Fibroblast of skin of scalp (primary cell): ENCODE data around the gene FOXP2.
"Not testable (repeated sequence)": the region's sequence is repeated elsewhere in the genome, so short reads cannot be mapped to it uniquely, and the experiment has no call there.

ENCODE experiments used
- DNase-seq: peaks from one replicate; pipeline ENCODE4 v3.0.0-alpha.2; 2013

The FOXP2 gene

DNA sequence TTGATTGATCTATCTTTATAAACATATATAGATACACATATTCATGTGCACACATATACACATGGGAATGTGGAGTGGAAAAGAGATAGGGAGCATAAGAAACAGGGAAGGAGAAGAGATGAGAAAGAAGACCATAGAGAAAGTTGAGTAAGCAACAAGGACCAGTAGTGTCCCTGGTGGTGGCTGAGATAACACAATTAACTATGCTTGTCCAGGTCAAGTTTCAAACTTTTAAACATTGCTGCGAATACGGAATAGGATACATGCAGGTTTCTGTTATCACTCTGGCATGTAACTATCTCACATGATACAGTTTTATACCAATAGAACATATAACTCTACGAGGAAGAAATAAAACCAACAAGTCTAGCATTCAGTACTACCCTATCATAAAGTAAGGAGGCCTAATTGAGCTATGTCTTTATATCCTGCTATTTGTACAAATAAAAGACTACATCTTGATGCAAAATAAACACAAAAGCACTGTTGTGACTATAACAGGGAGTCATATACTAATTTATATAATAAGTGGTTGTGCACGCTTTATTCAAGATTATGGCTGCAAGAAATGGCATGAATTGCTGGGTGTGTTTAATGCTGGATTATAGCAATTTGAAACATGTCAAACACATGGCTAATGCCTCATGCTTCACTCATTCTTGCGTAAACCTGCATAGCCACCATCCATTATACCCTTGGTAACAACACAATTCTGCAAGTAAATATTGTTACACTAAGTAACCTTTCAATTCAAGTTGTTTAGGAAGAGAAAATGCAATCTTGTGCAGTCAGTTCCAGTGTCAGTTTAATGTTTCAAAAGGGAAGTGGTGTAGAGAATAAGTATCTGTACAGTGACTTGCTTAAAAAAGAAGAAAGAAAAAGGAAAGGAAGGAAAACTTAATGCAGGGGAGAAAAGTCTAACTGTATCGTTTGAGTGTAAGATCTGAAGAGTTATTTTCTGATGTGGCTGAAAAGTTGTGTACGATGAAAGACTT lies 8.2 kb downstream of the FOXP2 start:
- DNase-seq = no peak

DNA sequence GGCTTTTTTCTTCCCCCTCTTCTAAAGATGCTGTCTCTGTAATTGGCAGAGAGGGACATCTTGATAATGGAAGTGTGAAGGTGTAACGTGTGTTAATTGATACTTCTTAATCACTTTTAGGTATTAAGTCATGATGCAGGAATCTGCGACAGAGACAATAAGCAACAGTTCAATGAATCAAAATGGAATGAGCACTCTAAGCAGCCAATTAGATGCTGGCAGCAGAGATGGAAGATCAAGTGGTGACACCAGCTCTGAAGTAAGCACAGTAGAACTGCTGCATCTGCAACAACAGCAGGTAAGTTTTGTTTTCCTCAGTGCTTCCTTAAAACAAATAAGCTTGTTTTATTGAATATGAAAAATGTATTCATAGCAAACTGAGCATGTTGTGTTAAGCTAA lies 11.8 kb downstream of the FOXP2 start:
- no peak for DNase-seq

DNA sequence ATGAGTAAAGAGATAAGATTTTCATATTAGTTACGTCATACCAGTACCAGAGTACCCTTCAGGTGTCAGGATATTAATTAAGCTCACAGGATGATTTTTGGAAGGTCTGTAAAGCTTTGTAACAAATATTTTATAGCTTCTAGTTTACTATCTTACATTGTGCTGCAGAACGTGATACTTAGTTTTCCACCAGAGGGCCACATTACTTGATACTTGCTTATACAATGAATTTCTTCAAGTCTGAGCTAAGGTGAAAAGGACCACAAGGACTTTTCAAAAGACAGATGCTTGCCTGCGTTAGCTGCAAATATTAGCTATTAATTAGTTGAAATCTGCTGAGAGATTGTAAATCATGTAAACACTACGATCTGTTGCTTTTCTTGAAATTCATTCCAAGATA lies 12.2 kb downstream of the FOXP2 start:
- peak; percentile 29 for DNase-seq

DNA sequence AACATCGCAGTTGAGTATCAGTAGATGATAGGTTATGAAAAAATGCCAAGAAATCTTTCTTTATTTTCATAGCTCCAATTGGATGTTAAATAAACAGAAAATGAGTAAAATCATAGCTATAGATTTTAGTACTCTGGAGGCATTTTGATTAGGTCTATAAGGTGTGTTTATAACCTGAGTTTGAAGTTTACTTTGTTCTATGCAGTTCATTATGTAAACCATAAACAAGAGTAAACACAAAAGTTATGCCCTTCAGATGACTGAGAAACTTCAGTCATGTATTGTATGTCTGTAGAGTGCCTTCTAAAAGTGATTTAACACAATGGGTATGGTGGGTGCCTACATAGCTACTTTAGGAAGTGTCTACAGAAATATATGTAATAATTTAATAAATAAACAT lies 13.6 kb downstream of the FOXP2 start:
- DNase-seq = no peak

DNA sequence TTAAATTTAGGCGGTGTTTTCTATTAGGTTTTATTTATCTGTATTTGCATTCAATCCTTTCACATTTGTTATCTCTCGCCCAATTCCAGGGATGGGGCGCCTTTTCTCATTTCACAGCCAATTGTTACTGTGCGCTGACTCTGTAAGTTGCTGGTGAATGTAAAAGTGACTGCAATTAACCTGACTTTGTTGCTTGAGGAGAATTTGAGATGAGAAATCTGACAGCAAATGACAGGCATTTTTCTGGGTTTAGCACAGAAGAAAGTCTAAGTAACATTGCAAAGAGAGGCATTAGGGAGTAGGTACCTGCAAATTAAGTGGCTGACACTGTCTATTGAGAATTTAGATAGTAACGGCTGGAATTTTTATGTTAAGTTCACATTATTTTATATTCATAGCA lies 16.6 kb downstream of the FOXP2 start:
- DNase-seq = no peak

DNA sequence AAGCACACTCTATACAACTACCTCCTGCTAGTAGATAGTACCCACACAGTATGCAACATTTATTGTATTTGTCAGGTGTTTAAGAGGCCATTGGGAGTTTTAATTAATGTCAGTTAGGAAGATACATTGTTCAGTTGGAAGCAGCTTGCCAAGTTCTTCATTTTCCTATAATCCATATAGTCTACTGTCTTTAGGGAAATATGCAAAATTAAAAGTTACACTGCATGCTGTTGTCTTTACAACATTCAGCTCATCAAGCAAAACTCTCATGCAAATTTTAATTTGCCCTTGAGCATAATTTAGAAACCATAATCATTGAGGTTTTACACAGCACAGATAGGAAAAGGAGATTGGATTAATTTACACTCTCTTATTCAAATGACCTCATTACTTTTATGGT lies 17.4 kb downstream of the FOXP2 start:
- DNase-seq = no peak

DNA sequence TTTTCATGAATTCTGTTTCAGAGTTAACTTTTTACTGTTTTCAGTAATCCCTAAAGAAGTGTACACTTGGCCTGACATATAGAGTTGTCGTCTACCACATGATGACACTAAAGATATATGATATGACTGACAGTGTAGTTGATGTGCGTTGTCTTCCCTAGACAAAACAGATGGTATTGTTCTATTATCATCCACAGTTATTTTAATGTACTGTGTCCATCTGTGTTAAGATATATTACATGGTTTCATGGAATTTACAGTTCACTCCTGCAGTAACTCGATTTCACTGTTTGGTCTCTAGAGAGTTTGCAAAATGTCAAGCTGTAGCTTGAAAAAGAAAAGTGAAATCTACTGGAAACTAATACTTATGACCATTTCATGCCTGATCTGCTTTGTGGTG lies 18.1 kb downstream of the FOXP2 start:
- DNase-seq = no peak

DNA sequence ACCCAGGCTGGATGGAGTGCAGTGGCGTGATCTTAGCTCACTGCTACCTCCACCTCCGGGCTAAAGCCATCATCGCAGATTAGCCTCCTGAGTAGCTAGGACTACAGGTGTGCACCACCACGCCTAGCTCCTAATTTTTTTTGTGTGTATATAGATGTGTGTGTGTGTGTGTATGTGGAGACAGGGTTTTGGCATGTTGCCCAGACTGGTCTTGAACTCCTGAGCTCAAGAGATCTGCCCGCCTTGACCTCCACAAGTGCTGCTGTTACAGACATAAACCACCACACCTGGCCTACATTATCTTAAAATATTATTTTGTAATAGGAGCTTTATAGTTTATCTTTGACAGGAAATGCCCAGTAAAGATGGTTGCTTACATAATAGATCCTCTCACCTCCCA lies 25.0 kb downstream of the FOXP2 start:
- DNase-seq = no peak

DNA sequence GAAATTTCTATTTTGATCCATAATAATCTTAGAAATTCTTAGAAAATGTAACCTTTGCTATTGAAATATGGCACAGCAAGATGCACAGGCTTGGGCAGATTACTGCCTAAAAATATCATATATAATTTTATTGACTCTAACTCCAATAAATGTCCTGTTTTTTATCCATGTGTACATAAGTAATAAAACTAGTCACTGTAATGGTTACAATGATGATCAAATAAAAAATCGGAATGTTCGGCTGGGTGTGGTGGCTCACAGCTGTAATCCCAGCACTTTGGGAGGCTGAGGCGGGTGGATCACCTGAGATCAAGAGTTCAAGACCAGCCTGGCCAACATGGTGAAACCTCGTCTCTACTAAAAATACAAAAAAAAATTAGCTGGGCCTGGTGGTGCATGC lies 26.3 kb downstream of the FOXP2 start:
- DNase-seq = not testable (repeated sequence)

DNA sequence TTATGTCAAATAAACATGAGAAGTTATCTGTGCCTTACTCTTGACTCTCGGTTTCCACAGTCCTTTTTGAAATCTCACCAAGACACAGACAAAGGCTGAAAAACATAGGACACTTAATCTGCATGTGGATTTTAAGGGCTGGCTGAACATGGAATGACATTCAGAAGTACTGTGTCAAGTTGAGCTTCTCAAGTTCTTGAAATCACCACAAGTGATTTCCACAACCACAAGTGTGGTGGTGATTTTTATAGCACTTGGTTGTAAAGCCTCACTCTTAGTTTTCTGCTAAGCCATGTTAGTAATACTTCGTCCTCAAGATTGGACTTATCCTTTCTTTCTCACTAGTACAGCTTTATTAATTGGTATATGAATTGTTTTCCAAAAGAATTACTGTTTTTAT lies 29.6 kb downstream of the FOXP2 start:
- no peak for DNase-seq

DNA sequence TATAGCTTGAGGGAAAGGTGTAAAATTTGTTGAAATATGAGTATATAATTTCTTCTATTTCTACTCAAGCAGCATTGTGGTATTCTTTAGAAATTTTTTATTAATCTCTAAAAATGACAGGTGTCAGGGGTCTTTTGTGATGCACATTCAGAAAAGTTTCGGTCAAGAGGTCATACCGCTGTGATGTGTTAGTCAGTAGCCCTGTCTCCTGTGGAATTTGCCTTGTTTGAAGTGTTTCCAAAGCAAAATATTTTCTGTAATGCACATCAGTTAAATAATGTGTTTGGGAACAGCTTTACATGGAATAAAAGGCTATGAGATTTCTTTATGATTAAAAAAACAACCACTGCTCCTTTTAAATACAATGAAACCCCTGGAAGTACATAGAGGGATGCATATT lies 35.8 kb downstream of the FOXP2 start:
- DNase-seq = no peak

DNA sequence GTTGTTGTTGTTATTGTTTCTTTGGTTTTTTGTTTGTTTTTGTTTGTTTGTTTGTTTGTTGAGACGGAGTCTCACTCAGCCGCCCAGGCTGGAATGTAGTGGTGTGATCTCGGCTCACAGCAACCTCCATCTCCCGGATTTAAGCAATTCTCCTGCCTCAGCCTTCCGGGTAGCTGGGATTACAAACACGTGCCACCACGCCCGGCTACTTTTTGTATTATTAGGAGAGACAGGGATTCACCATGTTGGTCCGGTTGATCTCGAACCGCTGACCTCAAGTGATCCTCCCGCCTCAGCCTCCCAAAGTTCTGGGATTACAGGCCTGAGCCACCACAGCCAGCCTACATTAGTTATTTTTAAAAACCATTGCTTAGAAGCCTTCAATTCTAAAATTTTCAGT lies 45.0 kb downstream of the FOXP2 start:
- DNase-seq = no peak

DNA sequence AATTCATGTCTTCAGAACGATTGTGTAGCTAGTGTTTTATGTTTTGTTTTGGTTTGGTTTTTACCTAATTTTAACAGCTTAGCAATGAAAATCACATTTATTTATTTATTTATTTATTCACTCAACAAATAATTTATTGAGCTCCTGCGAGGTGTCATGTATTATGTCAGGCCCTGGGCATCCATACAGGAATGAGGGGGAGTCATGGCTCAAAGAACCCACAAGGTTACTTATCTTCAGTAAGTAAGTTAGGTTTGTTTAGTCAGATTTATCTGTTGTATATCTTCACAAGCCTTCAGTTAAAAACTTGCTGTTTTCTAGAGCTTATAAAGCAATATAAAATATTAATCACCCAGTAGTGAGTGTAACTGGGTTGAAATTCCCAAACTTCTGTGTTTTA lies 45.4 kb downstream of the FOXP2 start:
- DNase-seq = no peak

DNA sequence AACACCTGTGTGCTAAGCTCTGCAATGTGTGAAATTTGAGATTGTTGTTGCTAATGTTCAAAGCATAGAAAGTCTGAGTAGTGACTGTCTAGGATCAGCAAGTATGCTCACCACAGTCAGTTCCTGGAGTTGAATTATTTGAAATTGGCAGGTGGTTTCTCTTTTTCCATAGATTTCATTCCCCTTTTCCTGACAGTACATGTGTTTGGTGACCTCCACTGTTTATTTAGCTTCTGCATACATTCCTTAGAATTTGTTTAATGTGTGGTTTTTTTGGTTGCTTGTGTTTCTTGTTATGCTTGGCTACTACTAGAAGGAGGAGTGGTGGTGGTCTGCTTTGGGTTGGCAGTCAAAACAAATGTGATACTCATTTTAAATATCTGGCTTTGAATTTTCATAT lies 52.3 kb downstream of the FOXP2 start:
- peak; percentile 34 for DNase-seq

DNA sequence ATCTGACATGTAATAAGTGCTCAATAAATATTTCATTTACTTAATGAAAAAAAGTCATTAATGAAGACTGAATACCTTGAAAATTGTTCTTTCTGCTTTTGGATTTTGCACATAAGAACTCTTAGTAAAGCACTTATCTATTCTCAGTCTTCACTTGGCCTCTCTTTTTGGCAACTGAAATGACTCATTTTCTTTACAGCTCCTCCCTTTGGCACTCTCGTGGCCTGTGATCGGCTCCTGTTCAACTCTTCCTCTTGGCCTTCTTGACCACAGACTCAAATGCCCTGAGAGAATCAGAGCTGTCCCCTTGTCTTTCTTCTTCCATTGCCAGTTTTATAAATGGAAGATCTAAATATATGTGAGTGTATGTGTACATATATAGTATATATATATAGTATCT lies 54.2 kb downstream of the FOXP2 start:
- DNase-seq = no peak

DNA sequence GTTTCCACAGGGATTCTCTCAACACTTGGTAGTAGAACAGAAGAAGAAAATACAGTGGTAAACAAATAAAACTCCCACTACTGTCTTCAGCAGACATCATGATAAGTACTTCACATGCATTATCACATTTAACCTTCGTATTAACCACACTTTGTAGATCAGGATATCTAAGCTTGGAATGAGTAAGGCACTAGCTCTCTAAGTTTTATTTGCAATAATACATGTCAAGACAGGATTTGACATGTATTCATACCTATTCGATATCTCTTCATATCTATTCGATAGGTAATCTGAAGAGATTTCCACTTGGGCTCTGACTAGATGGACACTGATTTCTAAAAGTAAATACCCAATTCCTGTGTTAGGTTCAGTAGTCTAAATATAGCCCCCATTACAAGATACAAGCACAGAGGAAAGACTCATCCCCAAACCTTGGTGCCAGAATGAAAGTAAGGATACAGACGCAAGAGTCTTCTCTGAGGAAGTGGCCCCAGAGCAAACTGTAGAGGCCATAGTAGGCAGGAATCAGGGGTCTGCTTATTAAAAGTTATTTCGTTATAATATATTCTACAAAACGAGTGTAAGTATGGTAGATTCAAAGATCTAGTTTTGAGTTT lies 58.4 kb downstream of the FOXP2 start:
- DNase-seq = no peak

DNA sequence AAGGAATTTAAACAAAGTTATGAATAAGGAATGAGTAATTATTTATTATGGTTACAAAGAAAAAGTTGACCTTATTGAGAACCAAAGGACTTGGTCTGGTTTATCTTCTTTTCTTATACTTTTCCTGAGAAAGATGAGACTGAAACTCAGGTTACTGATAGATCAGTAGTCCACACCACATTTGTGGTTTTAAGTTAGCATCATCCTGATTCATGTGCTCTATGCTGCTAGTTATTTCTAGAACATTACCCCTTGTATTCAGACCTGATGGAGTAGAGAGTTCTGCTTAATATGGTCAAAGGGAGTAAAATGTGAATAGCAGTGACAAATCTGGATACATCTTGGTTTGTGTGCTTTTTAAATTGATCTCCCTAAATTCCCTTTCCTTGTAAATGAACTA lies 63.8 kb downstream of the FOXP2 start:
- no peak for DNase-seq

DNA sequence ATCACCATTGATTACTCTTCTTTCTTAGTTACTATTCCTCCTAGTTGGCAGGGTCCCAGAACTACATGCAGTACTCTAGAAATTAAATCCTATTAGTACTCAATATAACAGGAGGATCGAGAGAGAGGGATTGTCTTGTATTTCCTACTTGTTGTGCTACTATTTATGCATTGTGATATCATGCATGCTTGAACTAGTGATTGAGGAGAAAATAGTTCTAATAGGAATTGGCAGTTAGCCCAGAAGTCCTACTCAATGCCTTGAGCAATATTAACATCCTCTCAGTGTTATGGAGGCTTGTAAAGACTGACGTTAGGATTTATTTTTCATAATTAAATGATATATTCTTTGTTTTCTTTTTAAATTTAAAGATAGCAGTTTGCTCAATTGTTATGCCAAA lies 67.4 kb downstream of the FOXP2 start:
- DNase-seq = peak; percentile 17

DNA sequence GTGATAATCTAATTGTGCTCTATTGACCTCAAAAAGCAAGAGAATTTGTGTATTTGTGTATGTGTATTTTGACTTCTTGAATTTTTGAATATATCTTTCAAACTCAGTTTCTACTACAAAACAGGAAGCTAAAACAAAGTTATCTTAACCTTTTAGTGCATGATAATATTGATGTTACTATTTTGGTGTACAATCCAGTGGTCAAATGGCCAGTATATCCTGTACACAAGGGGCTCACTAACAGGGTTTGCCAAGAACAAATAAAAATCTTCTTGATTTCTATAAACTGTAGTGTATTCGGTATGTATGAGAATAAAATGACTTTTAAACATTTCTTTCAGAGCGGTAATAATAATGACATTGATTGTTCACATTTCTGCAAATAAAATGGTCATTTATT lies 69.6 kb downstream of the FOXP2 start:
- DNase-seq = no peak

DNA sequence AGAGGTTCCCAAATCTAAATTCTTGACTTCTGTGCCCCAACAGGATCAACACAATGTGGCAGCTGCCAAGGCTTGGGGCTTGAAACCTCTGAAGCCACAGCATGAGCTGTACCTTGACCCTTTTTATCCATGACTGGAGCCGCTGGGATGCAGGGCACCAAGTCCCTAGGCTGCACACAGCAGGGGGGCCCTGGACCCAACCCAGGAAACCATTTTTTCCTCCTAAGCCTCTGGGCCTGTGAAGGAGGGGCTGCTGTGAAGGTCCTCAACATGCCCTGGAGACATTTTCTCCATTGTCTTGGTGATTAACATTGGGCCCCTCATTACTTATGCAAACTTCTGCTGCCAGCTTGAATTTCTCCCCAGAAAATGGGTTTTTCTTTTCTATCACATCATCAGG lies 72.6 kb downstream of the FOXP2 start:
- DNase-seq = no peak

DNA sequence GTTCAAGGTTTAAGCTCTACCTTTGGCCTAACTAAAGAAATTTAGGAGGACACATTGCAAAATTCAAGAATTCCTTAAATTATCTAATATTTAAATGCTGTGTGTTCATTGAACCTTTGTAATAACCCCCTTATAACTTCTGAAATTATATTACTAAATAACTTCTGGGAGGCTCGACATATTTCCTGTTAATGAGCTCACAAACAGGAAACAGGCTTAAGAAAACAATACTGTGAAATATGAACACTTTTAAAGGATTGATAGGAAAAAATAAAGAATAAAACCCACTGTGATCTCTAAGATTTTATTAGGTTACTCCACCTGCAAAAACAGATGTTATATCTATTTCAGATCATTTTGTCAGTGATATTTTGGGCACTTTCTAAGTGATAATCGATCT lies 74.1 kb downstream of the FOXP2 start:
- DNase-seq = no peak

DNA sequence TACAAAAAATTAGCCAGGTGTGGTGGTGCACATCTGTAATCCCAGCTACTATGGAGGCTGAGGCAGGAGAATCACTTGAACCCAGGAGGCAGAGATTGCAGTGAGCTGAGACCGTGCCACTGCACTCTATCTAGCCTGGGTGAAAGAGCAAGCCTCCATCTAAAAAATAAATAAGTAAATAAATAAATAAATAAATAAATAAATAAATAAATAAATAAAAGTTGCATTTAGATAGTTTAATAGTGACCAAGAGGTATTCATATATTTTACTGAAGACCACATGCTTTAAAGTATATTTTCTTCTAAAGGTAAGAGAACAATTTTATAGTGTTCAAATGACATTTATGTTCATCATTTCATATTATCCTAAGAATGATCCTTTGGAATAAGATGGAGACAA lies 82.9 kb downstream of the FOXP2 start:
- DNase-seq = not testable (repeated sequence)

DNA sequence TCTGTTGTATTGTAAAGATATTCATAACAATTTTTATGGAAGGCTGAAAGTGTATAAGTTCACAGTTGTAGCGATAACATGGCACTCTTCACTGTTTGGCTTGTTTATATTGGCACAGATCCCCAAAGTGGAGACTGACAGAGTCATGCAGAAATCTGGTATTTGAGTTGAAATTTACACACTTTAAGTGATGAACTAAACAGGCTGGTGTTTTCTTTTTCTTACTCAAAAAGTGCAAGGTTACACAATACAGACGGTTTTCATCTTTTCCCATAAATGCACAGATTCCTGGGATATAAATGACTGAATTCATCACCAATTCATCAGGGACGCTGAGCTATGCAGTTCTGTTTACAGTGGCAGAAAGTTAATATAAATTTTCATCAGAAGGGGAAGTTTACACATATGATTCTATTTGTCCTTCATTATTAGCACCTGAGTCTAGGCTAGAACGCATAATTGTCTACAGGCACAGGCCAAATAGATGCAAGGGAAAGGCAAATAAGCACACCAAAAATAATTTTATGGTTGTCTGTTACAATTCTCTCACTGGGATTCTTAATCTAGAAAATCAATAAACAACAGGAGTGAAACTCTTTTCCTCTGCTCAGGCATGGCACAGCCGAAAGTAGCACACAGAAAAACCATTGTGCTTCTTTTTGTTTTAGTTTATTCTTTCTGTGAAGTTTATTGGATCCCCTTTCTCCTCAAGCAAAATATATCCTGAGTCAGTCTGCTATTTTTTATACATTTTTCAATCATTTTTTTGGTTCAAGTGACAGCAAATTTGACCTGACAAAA lies 88.0 kb downstream of the FOXP2 start:
- DNase-seq = peak; percentile 70
